Cardiac muscle cell (in vitro differentiated cells and primary cell): ENCODE measurements around the gene TPMT. TPM values are rescaled to one million over a fixed set of nuclear protein-coding genes. Genes with fewer than 3 reads are reported as not detected.

Source experiments
- DNase-seq, 2 donors: peaks; one replicate each; pipeline versions ENCODE4 v3.0.0 to v3.0.0-alpha.2; 2010 to 2017; ENCODE audit warnings: low read depth in 1 of 2, low spot score in 1 of 2
- H3K27ac ChIP-seq: fragments of 200-600 bp; sonication (generic); 2 replicates; pipeline ENCODE4 v1.5.1; 2016
- H3K27me3 ChIP-seq: fragments of 200-600 bp; sonication (generic); 2 replicates; pipeline ENCODE4 v1.6.0; 2016; ENCODE audit warnings: control low read depth
- H3K36me3 ChIP-seq: fragments of 200-600 bp; sonication (generic); 2 replicates; pipeline ENCODE4 v1.5.1; 2016; ENCODE audit warnings: control low read depth
- H3K4me1 ChIP-seq: fragments of 200-600 bp; sonication (generic); 2 replicates; pipeline ENCODE4 v1.8.1; 2017; ENCODE audit warnings: low read depth, mild to moderate bottlenecking, mixed run types
- H3K4me3 ChIP-seq: fragments of 200-600 bp; sonication (generic); 2 replicates; pipeline ENCODE4 v1.5.1; 2016; ENCODE audit warnings: mild to moderate bottlenecking
- H3K9me3 ChIP-seq: fragments of 200-600 bp; sonication (generic); 2 replicates; pipeline ENCODE4 v1.5.1; 2017; ENCODE audit warnings: low read depth, mild to moderate bottlenecking, control low read depth
- polyA plus RNA-seq: library from polyadenylated mRNA; unstranded; fragments of >200 nt; fragmentation: Nextera tagmentation; extraction: Ambion mirVana; gene quantifications from 2 replicates; pipeline ENCODE4 v1.2.1, GENCODE V29; 2016
- total RNA-seq: library from RNA; depleted of rRNA; stranded (reverse); fragments of >200 nt; gene quantifications from 2 replicates; pipeline ENCODE4 v1.2.3, GENCODE V29; 2016
- TF ChIP-seq, protein P1 (sequence below): IDR thresholded peaks from 2 replicates; pipeline ENCODE4 v1.5.1; 2012; ENCODE audit warnings: low read depth, mild to moderate bottlenecking, low read length

The TPMT gene
- total and polyA plus RNA-seq, 2 experiments from 2014 or later = 9.5 to 14.0 TPM

DNA sequence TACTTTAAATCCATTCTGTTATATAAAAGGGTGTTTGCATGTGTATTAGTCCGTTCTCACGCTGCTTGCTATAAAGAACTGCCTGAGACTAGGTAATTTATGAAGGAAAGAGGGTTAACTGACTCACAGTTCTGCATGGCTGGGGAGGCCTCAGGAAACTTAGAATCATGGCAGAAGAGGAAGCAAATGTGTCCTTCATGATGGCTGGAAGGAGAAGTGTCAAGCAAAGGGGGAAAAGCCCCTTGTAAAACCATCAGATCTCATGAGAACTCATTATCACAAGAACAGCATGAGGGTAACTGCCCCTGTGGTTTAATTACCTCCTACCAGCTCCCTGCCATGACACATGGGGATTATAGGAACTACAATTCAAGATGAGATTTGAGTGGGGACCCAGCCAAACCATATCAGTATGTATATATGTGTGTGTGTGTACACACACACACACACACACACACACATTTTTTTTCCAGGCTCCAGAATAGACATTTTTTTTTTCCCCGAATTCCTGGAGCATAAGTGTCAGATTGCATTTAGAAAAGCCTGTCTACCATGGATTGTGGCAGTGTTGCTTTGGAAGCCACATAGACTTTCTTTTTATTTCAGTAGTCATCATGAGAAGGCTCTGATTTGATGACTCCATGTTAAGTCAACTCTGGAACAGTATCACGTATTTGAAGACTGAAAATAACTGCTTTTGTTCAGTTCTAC is 31.8 kb upstream of the TPMT start:
- DNase-seq = no peak
- Histone ChIP-seq H3K4me1 (peaks cover 12% of the 10 kb centered on the region), H3K9me3 (no peaks in the 10 kb centered on the region), H3K27me3 (no peaks in the 10 kb centered on the region), H3K27ac (peak overlapping the region; percentile 56), H3K4me3 (no peak overlapping the region), H3K36me3 (no peaks in the 10 kb centered on the region)
- TF ChIP-seq, protein P1, sequence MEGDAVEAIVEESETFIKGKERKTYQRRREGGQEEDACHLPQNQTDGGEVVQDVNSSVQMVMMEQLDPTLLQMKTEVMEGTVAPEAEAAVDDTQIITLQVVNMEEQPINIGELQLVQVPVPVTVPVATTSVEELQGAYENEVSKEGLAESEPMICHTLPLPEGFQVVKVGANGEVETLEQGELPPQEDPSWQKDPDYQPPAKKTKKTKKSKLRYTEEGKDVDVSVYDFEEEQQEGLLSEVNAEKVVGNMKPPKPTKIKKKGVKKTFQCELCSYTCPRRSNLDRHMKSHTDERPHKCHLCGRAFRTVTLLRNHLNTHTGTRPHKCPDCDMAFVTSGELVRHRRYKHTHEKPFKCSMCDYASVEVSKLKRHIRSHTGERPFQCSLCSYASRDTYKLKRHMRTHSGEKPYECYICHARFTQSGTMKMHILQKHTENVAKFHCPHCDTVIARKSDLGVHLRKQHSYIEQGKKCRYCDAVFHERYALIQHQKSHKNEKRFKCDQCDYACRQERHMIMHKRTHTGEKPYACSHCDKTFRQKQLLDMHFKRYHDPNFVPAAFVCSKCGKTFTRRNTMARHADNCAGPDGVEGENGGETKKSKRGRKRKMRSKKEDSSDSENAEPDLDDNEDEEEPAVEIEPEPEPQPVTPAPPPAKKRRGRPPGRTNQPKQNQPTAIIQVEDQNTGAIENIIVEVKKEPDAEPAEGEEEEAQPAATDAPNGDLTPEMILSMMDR = no peak

DNA sequence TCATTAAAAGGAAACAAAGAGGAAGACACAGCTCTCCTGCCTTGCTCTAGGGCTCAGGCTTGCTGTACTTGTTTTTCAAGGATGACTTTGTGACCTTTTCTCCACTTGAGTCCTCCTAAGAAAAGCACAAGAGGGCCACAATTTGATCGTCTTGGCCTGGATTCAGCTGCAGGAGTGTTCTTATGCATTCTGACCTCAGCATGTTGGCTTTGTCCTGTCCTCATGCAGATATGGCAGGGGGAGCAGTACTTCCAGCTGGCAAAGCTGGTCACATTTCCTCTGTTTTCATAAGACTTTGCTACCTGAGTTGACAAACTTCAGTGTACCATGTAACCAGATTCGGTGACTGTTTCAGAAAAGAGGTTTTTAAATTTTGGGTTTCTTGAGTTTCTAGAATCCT is 31.2 kb upstream of the TPMT start:
- H3K9me3 ChIP-seq = no peaks in the 10 kb centered on the region
- TF ChIP-seq, protein P1 = no peak
- no peaks in the 10 kb centered on the region for H3K36me3 ChIP-seq
- H3K27me3 ChIP-seq = no peaks in the 10 kb centered on the region
- H3K27ac ChIP-seq = peak overlapping the region; percentile 56
- peaks cover 12% of the 10 kb centered on the region for H3K4me1 ChIP-seq
- peak; percentile 22 to 33 for DNase-seq
- no peak overlapping the region for H3K4me3 ChIP-seq

DNA sequence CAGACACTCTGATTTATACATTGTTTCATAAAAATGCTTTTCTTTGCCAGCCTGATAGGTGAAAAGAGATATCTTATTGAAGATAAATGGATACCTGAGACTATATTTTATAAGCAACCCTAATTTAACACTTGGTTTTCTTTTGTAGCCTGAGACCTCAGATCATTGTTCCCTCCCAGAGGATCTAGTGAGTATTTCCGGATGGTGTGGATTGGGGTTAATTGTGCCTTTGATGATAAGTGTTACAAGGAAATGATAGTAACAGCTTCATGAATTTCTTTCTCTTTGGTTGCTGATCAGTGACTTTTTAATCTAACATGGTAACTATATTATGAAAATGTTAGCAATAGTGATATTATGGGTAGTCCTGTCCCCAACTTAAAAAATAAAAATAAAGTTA is 30.7 kb upstream of the TPMT start:
- peak overlapping the region; percentile 56 for H3K27ac ChIP-seq
- no peak for DNase-seq
- TF ChIP-seq, protein P1 = no peak

DNA sequence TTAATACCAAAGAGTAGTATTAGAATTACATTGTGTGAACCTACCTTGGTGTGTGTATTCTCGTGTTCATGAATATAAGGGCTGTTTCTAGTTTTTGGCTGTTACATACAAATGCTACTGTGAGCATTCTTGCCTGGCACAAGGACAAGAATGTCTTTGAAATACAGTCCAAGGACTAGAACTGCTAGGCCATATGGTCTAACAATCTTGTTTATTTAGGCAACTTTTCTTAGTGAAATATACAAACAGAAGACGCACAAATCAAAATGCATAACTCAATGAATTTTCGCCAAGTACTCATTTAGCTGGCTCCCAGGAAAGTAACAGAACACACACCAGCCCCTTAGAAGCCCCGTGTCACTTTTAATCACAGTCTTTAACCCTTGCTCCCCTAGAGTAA is 28.9 kb upstream of the TPMT start:
- Histone ChIP-seq H3K27ac (no peak overlapping the region), H3K4me3 (no peak overlapping the region), H3K36me3 (no peaks in the 10 kb centered on the region), H3K4me1 (peaks cover 12% of the 10 kb centered on the region), H3K27me3 (no peaks in the 10 kb centered on the region), H3K9me3 (no peaks in the 10 kb centered on the region)
- TF ChIP-seq, protein P1 = no peak
- DNase-seq = peak in 1 of 2 donors; percentile 35

More for the DNA sequence above, 30.7 kb upstream of the TPMT start:
- H3K9me3 ChIP-seq = no peaks in the 10 kb centered on the region
- H3K27me3 ChIP-seq = no peaks in the 10 kb centered on the region
- no peak overlapping the region for H3K4me3 ChIP-seq
- H3K4me1 ChIP-seq = peaks cover 12% of the 10 kb centered on the region
- H3K36me3 ChIP-seq = no peaks in the 10 kb centered on the region

DNA sequence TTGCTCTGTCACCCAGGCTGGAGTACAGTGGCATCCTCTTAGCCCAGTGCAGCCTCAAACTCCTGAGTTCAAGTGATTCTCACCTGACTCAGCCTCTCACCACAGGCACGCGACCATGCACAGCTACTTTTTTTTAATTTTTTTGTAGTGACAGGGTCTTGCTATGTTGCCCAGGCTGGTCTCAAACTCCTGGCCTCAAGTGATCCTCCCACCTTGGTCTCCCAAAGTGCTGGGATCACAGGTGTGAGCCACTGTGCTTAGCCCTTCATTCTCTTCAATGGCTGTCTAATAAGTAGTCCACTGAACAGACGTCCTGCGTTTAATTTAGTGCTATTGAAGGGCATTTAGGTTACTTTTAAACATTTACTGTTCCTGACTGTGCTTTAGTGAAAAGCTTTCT is 27.7 kb upstream of the TPMT start:
- H3K36me3 ChIP-seq = no peaks in the 10 kb centered on the region
- no peaks in the 10 kb centered on the region for H3K27me3 ChIP-seq
- no peaks in the 10 kb centered on the region for H3K9me3 ChIP-seq
- no peak for DNase-seq
- H3K4me1 ChIP-seq = peaks cover 12% of the 10 kb centered on the region
- TF ChIP-seq, protein P1 = no peak
- H3K27ac ChIP-seq = no peak overlapping the region
- H3K4me3 ChIP-seq = no peak overlapping the region
